Tibial nerve (tissue), 4 donors: Measurements from ENCODE around the gene FGFR1OP2.

ENCODE experiments used
- EP300 ChIP-seq, 2 donors: sonication (generic); formaldehyde crosslinking; IDR thresholded peaks; one replicate each; pipeline ENCODE4 v1.6.1; 2017; ENCODE audit warnings: antibody characterized with exemption in 2 of 2, mild to moderate bottlenecking in 1 of 2
- POLR2A ChIP-seq, 2 donors: fragments of 450-650 bp; IDR thresholded peaks; one replicate each; pipeline ENCODE4 v1.6.1; 2017; ENCODE audit warnings: antibody characterized with exemption in 2 of 2, mild to moderate bottlenecking in 2 of 2, moderate library complexity in 2 of 2
- TF ChIP-seq, protein P1 (sequence below), 5 experiments: fragments of 200-600 bp in 3 of 5; fragments of 450-650 bp in 2 of 5; sonication (generic) in 3 of 5; IDR thresholded peaks; one replicate each; pipeline ENCODE4 v1.5.1; 2016 to 2019; ENCODE audit warnings: antibody characterized with exemption in 5 of 5, mild to moderate bottlenecking in 3 of 5, moderate library complexity in 2 of 5

DNA sequence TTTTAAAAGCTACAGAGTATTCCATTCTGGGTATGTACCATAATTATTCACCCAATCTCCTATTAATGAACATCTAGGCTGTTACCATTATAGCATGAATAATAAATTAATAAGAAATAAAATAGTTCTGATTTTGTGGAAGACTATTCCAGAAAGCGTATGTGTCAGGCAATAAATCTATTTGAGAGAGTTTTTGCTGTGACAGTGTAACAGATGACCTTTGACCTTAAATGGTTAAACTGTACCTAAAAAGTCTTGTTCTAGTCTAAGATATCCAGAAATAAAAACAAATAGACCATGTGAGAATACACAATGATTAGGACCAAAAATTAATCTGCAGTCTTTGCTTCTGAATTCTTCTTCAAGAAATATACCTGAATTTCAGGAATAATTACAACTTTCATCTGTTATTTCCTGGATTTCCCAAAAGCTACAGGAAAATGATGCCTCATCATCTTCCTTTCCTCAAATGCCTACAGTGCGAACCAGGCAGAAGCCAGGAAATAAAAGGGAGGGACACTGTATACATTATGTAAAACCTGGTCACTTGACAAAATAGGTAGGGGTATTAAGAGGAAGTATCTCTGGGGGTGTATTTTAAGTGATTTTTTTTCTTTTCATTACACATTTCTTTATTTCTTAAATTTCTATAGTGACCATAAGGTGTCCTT lies 68.7 kb downstream of the FGFR1OP2 start:
- TF ChIP-seq, protein P1, sequence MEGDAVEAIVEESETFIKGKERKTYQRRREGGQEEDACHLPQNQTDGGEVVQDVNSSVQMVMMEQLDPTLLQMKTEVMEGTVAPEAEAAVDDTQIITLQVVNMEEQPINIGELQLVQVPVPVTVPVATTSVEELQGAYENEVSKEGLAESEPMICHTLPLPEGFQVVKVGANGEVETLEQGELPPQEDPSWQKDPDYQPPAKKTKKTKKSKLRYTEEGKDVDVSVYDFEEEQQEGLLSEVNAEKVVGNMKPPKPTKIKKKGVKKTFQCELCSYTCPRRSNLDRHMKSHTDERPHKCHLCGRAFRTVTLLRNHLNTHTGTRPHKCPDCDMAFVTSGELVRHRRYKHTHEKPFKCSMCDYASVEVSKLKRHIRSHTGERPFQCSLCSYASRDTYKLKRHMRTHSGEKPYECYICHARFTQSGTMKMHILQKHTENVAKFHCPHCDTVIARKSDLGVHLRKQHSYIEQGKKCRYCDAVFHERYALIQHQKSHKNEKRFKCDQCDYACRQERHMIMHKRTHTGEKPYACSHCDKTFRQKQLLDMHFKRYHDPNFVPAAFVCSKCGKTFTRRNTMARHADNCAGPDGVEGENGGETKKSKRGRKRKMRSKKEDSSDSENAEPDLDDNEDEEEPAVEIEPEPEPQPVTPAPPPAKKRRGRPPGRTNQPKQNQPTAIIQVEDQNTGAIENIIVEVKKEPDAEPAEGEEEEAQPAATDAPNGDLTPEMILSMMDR (IDR thresholded peaks at IDR 0.05): no peak
- TF ChIP-seq EP300 (IDR thresholded peaks at IDR 0.05) (no peak), POLR2A (IDR thresholded peaks at IDR 0.05) (no peak)
